Measurements from ENCODE around the gene TMC8.

GRCh38 chr17:78111727-78112517, 18.6 kb upstream of the TMC8 start:
- TF ChIP-seq CTCF (IDR thresholded peaks at IDR 0.05; ENCODE audit: extremely low read depth in 1 of 2, insufficient read depth in 1 of 2, low read depth in 1 of 2, low read length in 2 of 2) (no peak), MAX (IDR thresholded peaks at IDR 0.05; ENCODE audit: insufficient read depth, insufficient read length) (no peak), POLR2A (IDR thresholded peaks at IDR 0.05; ENCODE audit: low read depth, low read length) (no peak)
